DOHH2 (cell line): ENCODE data around the gene MALRD1.

Experiments
- CTCF ChIP-seq: fragments of 200-600 bp; sonication (generic); IDR thresholded peaks from one replicate; pipeline ENCODE4 v1.5.1; 2014; ENCODE audit warnings: antibody characterized with exemption, mild to moderate bottlenecking, low read depth, low read length; ENCODE audit not compliant: poor library complexity, severe bottlenecking
- EZH2phosphoT487 ChIP-seq: fragments of 200-600 bp; sonication (generic); IDR thresholded peaks from 2 replicates; pipeline ENCODE4 v1.6.1; 2017; ENCODE audit warnings: borderline replicate concordance, mild to moderate bottlenecking, antibody characterized with exemption, low read length, moderate library complexity, mixed read lengths

GRCh38 chr10:19031763-19032162 lies 16.8 kb upstream of the MALRD1 start:
- TF ChIP-seq CTCF (no peak), EZH2phosphoT487 (no peak)
